Measurements from ENCODE around the gene NXPE1.

The NXPE1 gene

DNA sequence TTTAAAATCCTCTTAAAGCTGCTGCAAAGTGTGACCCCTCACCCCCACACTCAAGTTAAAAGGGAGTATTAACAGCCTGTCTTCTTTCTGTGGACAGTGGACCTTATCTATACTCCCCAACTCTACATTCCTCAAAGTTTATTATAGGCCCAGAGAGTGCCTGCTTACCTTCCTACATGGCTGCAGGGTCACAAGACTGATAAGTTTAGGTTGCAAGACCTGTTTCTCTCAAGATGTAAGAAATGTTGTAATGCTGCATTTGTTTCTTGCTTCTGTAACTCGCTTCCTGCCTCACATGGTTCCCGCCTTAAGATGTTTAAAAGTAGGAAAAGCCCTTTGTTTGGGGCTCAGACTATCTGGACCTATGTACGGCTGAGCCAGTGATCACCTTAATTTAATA is 10.1 kb upstream of the NXPE1 start:
- TF ChIP-seq, protein P1, sequence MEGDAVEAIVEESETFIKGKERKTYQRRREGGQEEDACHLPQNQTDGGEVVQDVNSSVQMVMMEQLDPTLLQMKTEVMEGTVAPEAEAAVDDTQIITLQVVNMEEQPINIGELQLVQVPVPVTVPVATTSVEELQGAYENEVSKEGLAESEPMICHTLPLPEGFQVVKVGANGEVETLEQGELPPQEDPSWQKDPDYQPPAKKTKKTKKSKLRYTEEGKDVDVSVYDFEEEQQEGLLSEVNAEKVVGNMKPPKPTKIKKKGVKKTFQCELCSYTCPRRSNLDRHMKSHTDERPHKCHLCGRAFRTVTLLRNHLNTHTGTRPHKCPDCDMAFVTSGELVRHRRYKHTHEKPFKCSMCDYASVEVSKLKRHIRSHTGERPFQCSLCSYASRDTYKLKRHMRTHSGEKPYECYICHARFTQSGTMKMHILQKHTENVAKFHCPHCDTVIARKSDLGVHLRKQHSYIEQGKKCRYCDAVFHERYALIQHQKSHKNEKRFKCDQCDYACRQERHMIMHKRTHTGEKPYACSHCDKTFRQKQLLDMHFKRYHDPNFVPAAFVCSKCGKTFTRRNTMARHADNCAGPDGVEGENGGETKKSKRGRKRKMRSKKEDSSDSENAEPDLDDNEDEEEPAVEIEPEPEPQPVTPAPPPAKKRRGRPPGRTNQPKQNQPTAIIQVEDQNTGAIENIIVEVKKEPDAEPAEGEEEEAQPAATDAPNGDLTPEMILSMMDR (IDR thresholded peaks at IDR 0.05), result no peak

DNA sequence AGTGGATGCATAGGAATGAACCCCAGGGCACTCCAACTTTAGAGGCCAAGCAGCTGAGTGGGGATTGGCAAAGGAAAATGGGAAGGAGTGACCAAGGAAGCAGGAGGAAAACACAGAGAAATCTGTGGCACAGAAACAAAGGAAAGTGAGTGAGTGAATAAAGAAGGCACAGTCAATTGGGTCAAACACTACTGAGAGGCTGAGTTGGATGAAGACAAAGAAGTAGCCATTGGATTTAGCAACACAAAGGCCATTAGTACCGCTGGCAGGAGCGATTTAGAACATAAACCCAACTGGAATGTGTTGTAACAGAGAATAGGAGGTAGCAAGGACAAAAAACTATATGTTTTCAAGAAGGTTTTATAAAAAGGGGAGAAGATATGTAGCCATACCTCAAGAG is 6.6 kb upstream of the NXPE1 start:
- TF ChIP-seq, protein P1 (IDR thresholded peaks at IDR 0.05), result no peak

DNA sequence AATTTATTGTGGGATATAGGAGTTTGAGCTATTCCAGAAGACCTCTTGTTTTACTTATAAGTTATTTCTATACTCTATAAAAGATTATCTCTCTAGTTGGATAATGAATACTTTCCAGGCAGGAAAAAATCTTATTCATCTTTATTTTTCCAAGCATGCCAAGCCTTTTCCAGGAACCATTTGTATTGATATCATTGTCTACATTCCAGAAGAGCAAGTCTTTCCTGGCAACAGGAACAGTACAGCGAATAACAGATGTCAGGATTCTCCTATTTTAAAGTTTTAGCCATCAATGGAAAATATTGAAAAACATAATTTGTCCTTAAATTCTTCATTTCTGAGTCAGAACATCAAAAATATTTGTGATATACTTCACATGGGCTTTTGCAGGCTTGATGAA is 5.2 kb upstream of the NXPE1 start:
- TF ChIP-seq, protein P1 (IDR thresholded peaks at IDR 0.05), result no peak

DNA sequence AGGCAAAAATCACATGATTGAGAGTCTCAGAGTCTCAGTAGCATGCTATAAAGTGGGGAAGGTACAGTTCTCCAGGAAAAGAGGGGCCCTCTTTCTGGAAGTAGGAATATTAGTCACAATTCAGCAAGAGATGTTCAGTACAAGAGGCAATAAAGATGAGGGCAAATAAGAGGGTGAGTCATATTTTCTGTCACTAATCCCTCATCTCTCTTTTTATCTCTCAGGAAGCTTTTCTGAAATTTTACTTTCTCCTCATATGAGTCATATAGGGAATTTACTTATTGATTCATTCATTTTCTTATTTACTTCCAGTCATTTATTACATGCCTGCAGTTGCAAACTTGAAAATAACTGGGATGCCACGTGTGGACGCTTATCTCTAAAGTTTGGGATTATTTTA is 3.4 kb upstream of the NXPE1 start:
- TF ChIP-seq, protein P1 (IDR thresholded peaks at IDR 0.05), result no peak

DNA sequence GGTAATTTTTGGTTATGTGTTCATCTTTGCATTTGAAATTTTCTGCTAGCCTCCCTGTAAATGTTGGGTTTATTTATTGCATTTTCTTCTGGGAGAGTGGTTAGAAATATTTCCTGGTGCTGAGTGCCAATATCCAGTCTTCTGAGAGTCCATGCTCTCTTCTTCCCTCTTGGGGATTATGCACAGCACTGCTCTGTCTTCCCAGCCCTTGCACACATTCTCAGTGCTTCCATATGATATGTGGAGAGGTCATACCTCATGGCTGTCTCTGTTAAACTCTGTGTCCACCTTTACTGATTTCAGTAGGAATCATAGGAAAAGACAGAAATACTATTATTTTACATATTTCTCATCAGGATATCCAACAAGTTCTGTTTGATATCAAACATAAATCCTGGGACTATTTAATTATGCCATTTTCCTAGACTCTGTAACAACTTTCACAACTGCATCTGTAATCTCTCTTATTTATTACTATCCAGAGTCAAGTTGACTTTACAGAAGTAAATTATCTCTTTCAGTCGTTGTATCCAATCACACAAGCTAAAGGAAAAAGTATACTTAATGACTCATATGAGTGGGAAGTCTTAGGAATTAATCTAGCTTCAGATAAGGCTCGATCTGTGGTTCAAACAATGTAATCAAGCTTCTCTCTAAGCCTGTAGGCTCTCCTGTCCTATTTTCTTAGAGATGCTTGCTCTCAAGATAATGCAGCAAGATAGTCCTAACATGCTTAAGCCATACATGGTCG is 2.7 kb upstream of the NXPE1 start:
- TF ChIP-seq, protein P1 (IDR thresholded peaks at IDR 0.05), result no peak

DNA sequence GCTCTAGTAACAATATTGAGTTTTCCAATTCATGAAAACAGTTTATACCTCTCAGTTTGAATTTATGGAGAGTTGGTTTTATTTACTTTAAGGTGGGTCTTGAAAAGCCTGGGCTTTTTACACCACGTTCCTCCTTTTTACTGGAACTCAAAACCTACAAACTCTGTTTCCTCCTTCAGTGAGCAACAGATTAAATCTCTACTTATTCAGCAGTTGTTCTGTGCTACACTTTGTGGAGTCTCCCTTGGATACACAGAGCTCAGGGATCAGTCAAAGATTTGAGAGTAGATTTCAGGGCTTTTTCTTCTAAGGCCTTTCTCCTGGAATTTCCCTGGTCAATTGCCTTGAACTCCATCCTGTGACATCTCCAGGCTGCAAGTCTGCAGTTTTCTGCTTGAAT is 3.5 kb downstream of the NXPE1 start:
- TF ChIP-seq, protein P1 (IDR thresholded peaks at IDR 0.05), result no peak

DNA sequence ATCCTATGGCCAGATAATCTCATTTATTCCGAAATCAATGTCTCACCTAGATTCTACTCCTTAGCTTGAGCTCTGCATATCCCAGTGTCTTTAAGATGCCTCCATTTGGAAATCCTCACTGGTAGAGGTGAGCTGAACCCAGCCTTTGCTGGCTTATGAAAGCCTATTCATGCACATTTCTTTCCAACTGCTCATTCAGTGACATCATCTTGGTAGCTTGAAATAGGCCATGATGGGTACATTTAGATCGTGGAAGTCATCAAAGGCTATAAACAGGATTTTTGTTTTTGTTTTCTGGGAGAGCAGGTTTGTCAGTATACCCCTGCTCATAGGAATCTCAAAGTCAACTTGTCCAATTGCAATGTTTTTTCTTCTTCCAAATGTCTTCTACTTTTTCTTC is 6.0 kb downstream of the NXPE1 start:
- TF ChIP-seq, protein P1 (IDR thresholded peaks at IDR 0.05), result no peak

DNA sequence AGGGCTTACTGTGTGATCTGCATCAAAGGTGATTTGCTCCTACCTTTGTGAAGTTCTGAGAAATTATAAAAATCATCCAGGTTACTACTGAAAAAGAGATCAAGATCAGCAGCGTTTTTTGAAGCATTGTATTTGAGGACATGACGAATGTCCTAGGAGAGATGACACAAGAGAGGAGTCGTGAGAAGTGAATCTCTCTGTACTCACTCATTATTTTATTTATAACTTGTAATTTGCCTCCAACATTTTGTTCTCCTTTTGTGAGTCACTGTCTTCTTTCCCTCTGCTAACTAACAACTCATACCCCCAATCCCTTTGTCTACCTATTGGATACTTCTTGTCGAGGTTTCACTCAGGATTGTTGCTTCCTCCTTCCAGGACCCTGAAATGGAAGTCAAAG is 8.6 kb downstream of the NXPE1 start:
- TF ChIP-seq, protein P1 (IDR thresholded peaks at IDR 0.05), result no peak
